ENCODE data around the gene PTPN21.

GRCh38 chr14:88439088-88439487 is 115.7 kb downstream of the PTPN21 start:
- no peak for TF ChIP-seq POLR2A (IDR thresholded peaks at IDR 0.05)
- TF ChIP-seq, protein P1, sequence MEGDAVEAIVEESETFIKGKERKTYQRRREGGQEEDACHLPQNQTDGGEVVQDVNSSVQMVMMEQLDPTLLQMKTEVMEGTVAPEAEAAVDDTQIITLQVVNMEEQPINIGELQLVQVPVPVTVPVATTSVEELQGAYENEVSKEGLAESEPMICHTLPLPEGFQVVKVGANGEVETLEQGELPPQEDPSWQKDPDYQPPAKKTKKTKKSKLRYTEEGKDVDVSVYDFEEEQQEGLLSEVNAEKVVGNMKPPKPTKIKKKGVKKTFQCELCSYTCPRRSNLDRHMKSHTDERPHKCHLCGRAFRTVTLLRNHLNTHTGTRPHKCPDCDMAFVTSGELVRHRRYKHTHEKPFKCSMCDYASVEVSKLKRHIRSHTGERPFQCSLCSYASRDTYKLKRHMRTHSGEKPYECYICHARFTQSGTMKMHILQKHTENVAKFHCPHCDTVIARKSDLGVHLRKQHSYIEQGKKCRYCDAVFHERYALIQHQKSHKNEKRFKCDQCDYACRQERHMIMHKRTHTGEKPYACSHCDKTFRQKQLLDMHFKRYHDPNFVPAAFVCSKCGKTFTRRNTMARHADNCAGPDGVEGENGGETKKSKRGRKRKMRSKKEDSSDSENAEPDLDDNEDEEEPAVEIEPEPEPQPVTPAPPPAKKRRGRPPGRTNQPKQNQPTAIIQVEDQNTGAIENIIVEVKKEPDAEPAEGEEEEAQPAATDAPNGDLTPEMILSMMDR (IDR thresholded peaks at IDR 0.05) = no peak
